ENCODE data around the gene CP. TPM values are rescaled to one million over a fixed set of nuclear protein-coding genes. Genes with fewer than 3 reads are reported as not detected.
"Not testable (repeated sequence)": the region's sequence is repeated elsewhere in the genome, so short reads cannot be mapped to it uniquely, and the experiment has no call there.

The CP gene
- total RNA-seq, 1 experiment from 2014 or later, result 0.52 TPM

DNA sequence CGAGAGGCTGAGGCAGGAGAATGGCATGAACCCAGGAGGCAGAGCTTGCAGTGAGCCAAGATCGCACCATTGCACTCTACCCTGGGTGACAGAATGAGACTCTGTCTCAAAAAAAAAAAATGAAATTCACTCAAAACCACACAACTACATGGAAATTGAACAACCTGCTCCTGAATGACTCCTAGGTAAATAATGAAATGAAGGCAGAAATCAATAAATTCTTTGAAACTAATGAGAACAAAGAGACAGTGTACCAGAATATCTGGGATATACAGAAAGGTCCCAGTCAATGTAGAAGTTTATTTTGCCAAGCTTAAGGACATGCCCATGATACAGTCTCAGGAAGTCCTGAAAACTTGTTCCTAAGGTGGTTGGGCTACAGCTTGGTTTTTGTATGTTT lies 16.6 kb upstream of the CP start:
- H3K27me3 ChIP-seq (ENCODE audit: insufficient read depth, low read length); H4K20me1 ChIP-seq (ENCODE audit: insufficient read depth); H3K9me2 ChIP-seq (ENCODE audit: insufficient read depth); H3K79me2 ChIP-seq (ENCODE audit: insufficient read depth, low read length); intact Hi-C loops (cut with micrococcal nuclease); BruUV-seq (replicated peaks); POLR2A ChIA-PET; H2AFZ ChIP-seq (ENCODE audit: low read depth, low read length, poor library complexity, severe bottlenecking); H3K36me3 ChIP-seq (ENCODE audit: control insufficient read depth in 1 of 2, insufficient read depth in 2 of 2, low read length in 2 of 2); ATAC-seq; DNase-seq (ENCODE audit: low read depth, low spot score); H3K4me1 ChIP-seq (ENCODE audit: control insufficient read depth in 1 of 2, insufficient read depth in 2 of 2, low read length in 2 of 2); CTCF ChIA-PET; RAD21 ChIA-PET (ENCODE audit: low non-redundant PET in 1 of 2, low total read pairs in 2 of 2, uncharacterized antibody in 2 of 2, unreplicated experiment in 2 of 2); H3K27ac ChIP-seq (ENCODE audit: low read depth, low read length); H3K4me3 ChIP-seq (replicated peaks in 1 of 2; ENCODE audit: low read depth in 1 of 2, low read length in 2 of 2); H3K9ac ChIP-seq (ENCODE audit: low read length); H3K4me2 ChIP-seq (ENCODE audit: low read length); H3K9me3 ChIP-seq (ENCODE audit: control insufficient read depth in 1 of 2, insufficient read depth in 1 of 2, low read depth in 1 of 2, low read length in 2 of 2): not testable (repeated sequence)

- Histone ChIP-seq H2AFZ (ENCODE audit: low read depth, low read length, poor library complexity, severe bottlenecking) (no peak overlapping the region), H3K4me2 (ENCODE audit: low read length) (no peak overlapping the region), H3K9me2 (ENCODE audit: insufficient read depth) (no peaks in the 10 kb centered on the region), H3K9me3 (ENCODE audit: control insufficient read depth in 1 of 2, insufficient read depth in 1 of 2, low read depth in 1 of 2, low read length in 2 of 2) (no peaks in the 10 kb centered on the region), H3K4me1 (ENCODE audit: control insufficient read depth in 1 of 2, insufficient read depth in 2 of 2, low read length in 2 of 2) (no peaks in the 10 kb centered on the region), H3K4me3 (replicated peaks in 1 of 2; ENCODE audit: low read depth in 1 of 2, low read length in 2 of 2) (no peak overlapping the region), H3K27me3 (ENCODE audit: insufficient read depth, low read length) (no peaks in the 10 kb centered on the region), H4K20me1 (ENCODE audit: insufficient read depth) (no peaks in the 10 kb centered on the region), H3K9ac (ENCODE audit: low read length) (no peak overlapping the region), H3K79me2 (ENCODE audit: insufficient read depth, low read length) (no peaks in the 10 kb centered on the region), H3K27ac (ENCODE audit: low read depth, low read length) (no peak overlapping the region), H3K36me3 (ENCODE audit: control insufficient read depth in 1 of 2, insufficient read depth in 2 of 2, low read length in 2 of 2) (no peaks in the 10 kb centered on the region)
- no TSS peak for BruUV-seq (replicated peaks)
- DNase-seq (ENCODE audit: low read depth, low spot score) (no peak), ATAC-seq (no peak)
- intact Hi-C loops (cut with micrococcal nuclease), result no loop called here
- CTCF ChIA-PET, result no interaction called here
- RAD21 ChIA-PET (ENCODE audit: low non-redundant PET in 1 of 2, low total read pairs in 2 of 2, uncharacterized antibody in 2 of 2, unreplicated experiment in 2 of 2), result no interaction called here
- POLR2A ChIA-PET, result no interaction called here
- no peak for TF ChIP-seq ZBTB33 (IDR thresholded peaks at IDR 0.05; ENCODE audit: extremely low read depth, insufficient replicate concordance, low read length)
- TF ChIP-seq CEBPB (IDR thresholded peaks at IDR 0.05; ENCODE audit: low read depth), result no peak
- no peak for TF ChIP-seq POLR2AphosphoS5 (IDR thresholded peaks at IDR 0.05; ENCODE audit: low read depth, low read length)
- no peak for TF ChIP-seq TCF7L2 (IDR thresholded peaks at IDR 0.05; ENCODE audit: borderline replicate concordance, extremely low read depth, insufficient read depth, insufficient read length)
- no peak for TF ChIP-seq EZH2 (IDR thresholded peaks at IDR 0.05)
- TF ChIP-seq SP1 (IDR thresholded peaks at IDR 0.05; ENCODE audit: low read depth), result no peak
- no peak for TF ChIP-seq FOSL1 (IDR thresholded peaks at IDR 0.05; ENCODE audit: low read depth)
- no peak for TF ChIP-seq CBX3 (IDR thresholded peaks at IDR 0.05; ENCODE audit: low read depth)
- TF ChIP-seq EZH2phosphoT487 (IDR thresholded peaks at IDR 0.05; ENCODE audit: borderline replicate concordance), result no peak
- TF ChIP-seq ELF1 (IDR thresholded peaks at IDR 0.05; ENCODE audit: borderline replicate concordance, low read depth), result no peak
- TF ChIP-seq POLR2A (IDR thresholded peaks at IDR 0.05; ENCODE audit: borderline replicate concordance, extremely low read depth, insufficient read depth, insufficient read length), result no peak
- TF ChIP-seq SIN3A (IDR thresholded peaks at IDR 0.05; ENCODE audit: low read depth), result no peak
Measured at GRCh38 chr3:149235599-149236424, 14.2 kb upstream of the CP start.
